Uterus (tissue), 2 donors: ENCODE results near the gene CNTLN.

ENCODE experiments used
- POLR2A ChIP-seq, 2 donors: fragments of 450-650 bp; IDR thresholded peaks; one replicate each; pipeline ENCODE4 v1.6.1; 2016; ENCODE audit warnings: antibody characterized with exemption in 2 of 2, mild to moderate bottlenecking in 1 of 2, moderate library complexity in 1 of 2
- TF ChIP-seq, protein P1 (sequence below), 4 experiments: fragments of 200-600 bp in 2 of 4; fragments of 450-650 bp in 2 of 4; sonication (generic) in 2 of 4; IDR thresholded peaks; one replicate each; pipeline ENCODE4 v1.5.1; 2016 to 2019; ENCODE audit warnings: antibody characterized with exemption in 4 of 4, mild to moderate bottlenecking in 2 of 4, moderate library complexity in 1 of 4

DNA sequence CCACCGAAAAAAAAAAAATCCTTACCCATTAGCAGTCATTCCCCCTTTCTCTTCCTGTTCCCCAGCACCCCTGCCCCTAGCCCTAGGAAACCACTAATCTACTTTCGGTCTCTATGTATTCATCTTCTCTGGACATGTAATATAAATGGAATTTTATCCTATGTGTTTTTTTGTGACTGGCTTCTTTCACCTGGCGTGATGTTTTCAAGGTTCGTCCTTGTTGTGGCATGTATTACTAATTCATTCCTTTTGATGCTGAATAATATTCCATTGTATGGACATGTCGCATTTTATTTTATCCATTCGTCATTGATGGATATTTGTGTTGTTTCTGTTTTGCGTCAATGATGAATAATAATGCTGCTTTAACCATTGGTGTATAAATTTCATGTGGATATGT is 401.2 kb downstream of the CNTLN start:
- TF ChIP-seq, protein P1, sequence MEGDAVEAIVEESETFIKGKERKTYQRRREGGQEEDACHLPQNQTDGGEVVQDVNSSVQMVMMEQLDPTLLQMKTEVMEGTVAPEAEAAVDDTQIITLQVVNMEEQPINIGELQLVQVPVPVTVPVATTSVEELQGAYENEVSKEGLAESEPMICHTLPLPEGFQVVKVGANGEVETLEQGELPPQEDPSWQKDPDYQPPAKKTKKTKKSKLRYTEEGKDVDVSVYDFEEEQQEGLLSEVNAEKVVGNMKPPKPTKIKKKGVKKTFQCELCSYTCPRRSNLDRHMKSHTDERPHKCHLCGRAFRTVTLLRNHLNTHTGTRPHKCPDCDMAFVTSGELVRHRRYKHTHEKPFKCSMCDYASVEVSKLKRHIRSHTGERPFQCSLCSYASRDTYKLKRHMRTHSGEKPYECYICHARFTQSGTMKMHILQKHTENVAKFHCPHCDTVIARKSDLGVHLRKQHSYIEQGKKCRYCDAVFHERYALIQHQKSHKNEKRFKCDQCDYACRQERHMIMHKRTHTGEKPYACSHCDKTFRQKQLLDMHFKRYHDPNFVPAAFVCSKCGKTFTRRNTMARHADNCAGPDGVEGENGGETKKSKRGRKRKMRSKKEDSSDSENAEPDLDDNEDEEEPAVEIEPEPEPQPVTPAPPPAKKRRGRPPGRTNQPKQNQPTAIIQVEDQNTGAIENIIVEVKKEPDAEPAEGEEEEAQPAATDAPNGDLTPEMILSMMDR (IDR thresholded peaks at IDR 0.05): no peak
- no peak for TF ChIP-seq POLR2A (IDR thresholded peaks at IDR 0.05)
